T1000 (cell line): ENCODE data around the gene KCTD17.
"Not testable (repeated sequence)": the region's sequence is repeated elsewhere in the genome, so short reads cannot be mapped to it uniquely, and the experiment has no call there.

Experiments
- DNase-seq: peaks from one replicate; lab custom pipeline; 2025; ENCODE audit warnings: mixed read lengths; lab: John Stamatoyannopoulos, UW

The KCTD17 gene

GRCh38 chr22:37060801-37061610, 9.5 kb downstream of the KCTD17 start:
- no peak for DNase-seq

GRCh38 chr22:37061611-37062375, 10.3 kb downstream of the KCTD17 start:
- DNase-seq = no peak

GRCh38 chr22:37062376-37062675, 10.8 kb downstream of the KCTD17 start:
- no peak for DNase-seq

- no peak for DNase-seq
Measured at GRCh38 chr22:37062702-37063381, 11.3 kb downstream of the KCTD17 start.

GRCh38 chr22:37063431-37064420, 12.2 kb downstream of the KCTD17 start:
- no peak for DNase-seq

- DNase-seq = no peak
Measured at GRCh38 chr22:37064553-37064952, 13.0 kb downstream of the KCTD17 start.

GRCh38 chr22:37065180-37065579, 13.6 kb downstream of the KCTD17 start:
- no peak for DNase-seq

- DNase-seq = no peak
Measured at GRCh38 chr22:37065961-37066360, 14.4 kb downstream of the KCTD17 start.

- no peak for DNase-seq
Measured at GRCh38 chr22:37067428-37067827, 15.9 kb downstream of the KCTD17 start.

GRCh38 chr22:37068859-37069258, 17.3 kb downstream of the KCTD17 start:
- no peak for DNase-seq

GRCh38 chr22:37069319-37069718, 17.8 kb downstream of the KCTD17 start:
- no peak for DNase-seq

- DNase-seq = no peak
Measured at GRCh38 chr22:37069719-37070118, 18.2 kb downstream of the KCTD17 start.

GRCh38 chr22:37070334-37070733, 18.8 kb downstream of the KCTD17 start:
- no peak for DNase-seq

- no peak for DNase-seq
Measured at GRCh38 chr22:37070744-37071143, 19.2 kb downstream of the KCTD17 start.

GRCh38 chr22:37071850-37072592, 20.5 kb downstream of the KCTD17 start:
- DNase-seq = not testable (repeated sequence)

GRCh38 chr22:37072673-37073072, 21.1 kb downstream of the KCTD17 start:
- no peak for DNase-seq

- DNase-seq = no peak
Measured at GRCh38 chr22:37074537-37074936, 23.0 kb downstream of the KCTD17 start.

GRCh38 chr22:37075046-37075445, 23.5 kb downstream of the KCTD17 start:
- no peak for DNase-seq

- no peak for DNase-seq
Measured at GRCh38 chr22:37075822-37076433, 24.4 kb downstream of the KCTD17 start.

- DNase-seq = no peak
Measured at GRCh38 chr22:37077802-37078448, 26.4 kb downstream of the KCTD17 start.
